ENCODE results near the gene PPP2R1B.
"Not testable (repeated sequence)": the region's sequence is repeated elsewhere in the genome, so short reads cannot be mapped to it uniquely, and the experiment has no call there.

PPP2R1B gene

GRCh38 chr11:111726301-111726713 is 39.9 kb downstream of the PPP2R1B start:
- no peak for DNase-seq (ENCODE audit: low read depth, low spot score)

- DNase-seq (ENCODE audit: low read depth, low spot score): no peak
Observed at GRCh38 chr11:111725621-111726020, 40.6 kb downstream of the PPP2R1B start.

DNA sequence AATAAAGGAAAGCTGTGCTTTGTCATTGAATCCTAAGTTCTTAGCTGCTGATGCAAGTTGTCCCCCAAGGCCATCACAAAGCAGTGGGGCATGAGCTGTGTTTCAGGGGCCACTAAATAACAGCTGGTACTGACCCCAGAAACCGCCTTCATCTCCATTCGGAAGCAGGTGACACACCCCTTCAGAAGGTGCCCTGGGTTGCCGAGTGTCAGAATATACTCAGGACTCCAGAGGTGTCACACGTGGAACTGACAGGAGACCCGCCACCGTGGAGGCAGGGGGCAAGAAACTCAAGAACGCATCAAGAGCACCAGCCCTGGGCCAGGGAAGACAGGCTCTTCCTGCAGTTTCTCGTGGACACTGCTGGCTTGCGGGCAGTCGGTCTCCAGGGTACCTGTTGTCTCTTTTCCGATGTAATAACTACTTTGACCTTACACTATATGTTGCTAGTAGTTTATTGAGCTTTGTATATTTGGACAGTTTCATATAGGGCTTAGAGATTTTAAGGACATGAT is 41.5 kb downstream of the PPP2R1B start:
- DNase-seq (ENCODE audit: low read depth, low spot score): no peak

DNA sequence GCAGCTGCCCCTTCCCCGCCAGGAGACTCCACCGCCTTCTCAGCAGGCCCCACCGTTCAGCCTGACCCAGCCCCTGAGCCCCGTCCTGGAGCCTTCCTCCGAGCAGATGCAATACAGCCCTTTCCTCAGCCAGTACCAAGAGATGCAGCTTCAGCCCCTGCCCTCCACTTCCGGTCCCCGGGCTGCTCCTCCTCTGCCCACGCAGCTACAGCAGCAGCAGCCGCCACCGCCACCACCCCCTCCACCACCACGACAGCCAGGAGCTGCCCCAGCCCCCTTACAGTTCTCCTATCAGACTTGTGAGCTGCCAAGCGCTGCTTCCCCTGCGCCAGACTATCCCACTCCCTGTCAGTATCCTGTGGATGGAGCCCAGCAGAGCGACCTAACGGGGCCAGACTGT is 42.6 kb downstream of the PPP2R1B start:
- DNase-seq (ENCODE audit: low read depth, low spot score): no peak

GRCh38 chr11:111722501-111722900 is 43.7 kb downstream of the PPP2R1B start:
- no peak for DNase-seq (ENCODE audit: low read depth, low spot score)

DNA sequence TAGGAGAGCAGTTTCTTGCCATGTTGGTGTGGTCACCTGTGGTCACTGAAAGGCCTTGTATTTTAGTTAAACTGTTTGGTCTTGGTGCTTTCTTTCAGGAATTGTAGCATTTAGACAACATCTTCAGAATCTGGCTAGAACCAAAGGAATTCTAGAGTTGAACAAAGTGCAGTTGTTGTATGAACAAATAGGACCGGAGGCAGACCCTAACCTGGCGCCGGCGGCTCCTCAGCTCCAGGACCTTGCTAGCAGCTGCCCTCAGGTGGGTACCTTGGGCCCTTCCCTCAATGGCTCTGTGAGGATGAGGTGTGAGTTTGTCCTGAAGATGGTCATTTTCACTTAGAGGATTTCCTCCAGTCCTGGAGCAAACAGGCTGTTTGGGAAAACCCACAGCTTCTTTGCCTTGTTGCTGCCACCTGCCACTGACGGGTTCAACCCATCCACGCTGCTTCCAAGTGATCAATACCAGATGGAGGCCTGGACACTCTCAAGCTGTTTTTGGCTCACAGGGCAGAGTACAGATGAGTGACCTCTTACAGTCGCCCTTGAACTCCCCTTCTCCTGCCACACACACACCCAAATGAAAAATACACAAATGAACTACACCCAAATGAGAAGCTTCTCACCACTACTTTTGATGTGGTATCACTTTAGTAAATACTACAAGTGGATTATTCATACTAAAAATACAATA is 45.2 kb downstream of the PPP2R1B start:
- no peak for DNase-seq (ENCODE audit: low read depth, low spot score)

DNA sequence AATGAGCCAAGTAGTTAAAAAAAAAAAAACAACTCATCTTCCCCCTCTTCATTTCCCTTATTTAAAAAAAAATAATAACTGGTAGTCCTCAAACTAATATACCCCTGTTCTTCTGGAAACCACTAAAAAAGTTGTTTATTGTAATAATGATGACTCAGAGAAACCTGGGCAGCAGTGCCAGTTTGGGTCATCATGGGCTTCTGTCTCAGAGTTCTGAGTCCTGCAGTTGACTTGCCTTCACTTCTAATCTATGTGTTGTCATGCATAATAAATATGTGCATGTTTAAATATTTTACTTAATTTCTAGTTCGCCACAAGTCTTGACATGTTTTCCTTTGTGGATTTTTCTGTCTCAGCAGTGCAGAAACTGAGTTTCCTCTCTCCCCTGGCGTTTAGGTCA is 46.8 kb downstream of the PPP2R1B start:
- no peak for DNase-seq (ENCODE audit: low read depth, low spot score)

GRCh38 chr11:111718859-111719258 is 47.3 kb downstream of the PPP2R1B start:
- DNase-seq (ENCODE audit: low read depth, low spot score): no peak

DNA sequence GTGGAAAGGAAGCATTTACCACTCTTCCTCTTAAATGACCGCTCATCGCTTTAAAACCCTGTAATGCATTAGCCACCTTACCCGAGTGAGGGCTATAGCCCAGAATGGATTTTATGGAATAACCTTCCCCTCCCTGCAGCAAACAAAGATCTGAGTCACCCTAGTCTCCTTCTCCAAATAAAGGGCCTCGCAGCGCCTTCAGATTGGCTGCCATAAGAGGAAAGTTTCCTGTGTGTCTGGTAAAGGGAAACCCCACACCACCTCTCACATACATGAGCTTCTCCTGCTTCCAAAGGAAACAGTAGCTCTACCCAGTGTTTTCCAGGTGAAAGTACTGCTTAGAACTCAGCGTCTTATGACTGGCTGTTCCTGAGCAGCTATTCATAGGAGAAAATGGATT is 47.8 kb downstream of the PPP2R1B start:
- no peak for DNase-seq (ENCODE audit: low read depth, low spot score)

DNA sequence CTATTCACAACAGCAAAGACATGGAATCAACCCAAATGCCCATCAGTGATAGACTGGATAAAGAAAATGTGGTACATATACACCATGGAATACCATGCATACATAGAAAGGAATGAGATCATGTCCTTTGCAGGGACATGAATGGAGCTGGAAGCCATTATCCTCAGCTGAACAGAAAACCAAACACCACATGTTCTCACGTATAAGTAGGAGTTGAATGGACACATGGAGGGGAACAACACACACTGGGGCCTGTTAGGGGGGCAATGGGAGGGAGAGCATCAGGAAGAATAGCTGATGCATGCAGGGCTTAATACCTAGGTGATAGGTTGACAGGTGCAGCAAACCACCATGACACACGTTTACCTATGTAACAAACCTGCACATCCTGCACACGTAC is 48.5 kb downstream of the PPP2R1B start:
- DNase-seq (ENCODE audit: low read depth, low spot score): not testable (repeated sequence)

DNA sequence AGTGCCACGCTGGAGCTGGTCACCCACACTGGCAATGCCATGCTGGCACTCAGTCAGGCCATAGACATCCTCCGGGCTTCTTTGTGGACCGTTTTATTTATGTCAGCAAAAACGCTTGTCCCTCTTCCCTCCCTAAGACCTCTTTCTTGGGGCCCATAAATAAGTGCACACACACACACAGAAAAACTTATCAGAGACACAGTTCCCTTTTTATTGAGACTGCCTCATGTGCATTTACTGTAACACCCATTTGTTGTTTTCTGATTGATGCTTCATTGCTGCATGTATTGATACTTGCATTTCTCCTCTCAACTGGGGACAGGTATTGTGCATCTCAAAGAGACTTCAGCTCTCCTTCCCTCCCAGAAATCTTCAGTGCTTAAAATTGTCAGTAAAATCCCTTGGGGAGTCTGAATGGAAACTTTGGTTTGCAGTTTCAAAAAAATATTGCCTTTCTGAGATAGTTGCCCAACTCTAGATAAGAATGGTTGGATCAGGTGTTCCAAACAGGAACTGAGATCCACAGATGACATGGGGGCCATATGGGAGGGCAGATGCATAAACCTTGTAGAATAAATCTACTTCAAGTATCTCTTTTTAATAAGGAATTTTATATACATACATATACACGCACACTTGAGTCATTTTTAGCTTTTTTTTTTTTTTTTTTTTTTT is 50.9 kb downstream of the PPP2R1B start:
- no peak for DNase-seq (ENCODE audit: low read depth, low spot score)

GRCh38 chr11:111714522-111714921 is 51.7 kb downstream of the PPP2R1B start:
- DNase-seq (ENCODE audit: low read depth, low spot score): no peak

DNA sequence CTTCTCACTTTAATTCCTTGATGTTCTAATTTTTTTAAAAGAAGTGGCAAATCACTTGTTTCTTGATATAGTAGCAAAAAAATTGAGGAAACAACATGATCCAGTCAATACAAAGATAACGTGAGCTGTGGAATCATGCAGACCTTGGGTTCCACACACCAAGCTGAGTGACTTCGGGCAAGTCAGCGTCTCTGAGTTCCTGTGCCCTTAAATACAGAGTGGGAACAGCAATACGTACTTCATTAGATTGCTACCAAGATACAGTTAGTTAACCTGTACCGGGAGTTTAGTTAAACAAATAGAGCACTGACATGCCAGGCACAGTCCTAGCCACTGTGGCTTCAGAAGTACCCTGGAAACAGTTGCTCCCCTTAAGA is 58.5 kb downstream of the PPP2R1B start:
- no peak for DNase-seq (ENCODE audit: low read depth, low spot score)

DNA sequence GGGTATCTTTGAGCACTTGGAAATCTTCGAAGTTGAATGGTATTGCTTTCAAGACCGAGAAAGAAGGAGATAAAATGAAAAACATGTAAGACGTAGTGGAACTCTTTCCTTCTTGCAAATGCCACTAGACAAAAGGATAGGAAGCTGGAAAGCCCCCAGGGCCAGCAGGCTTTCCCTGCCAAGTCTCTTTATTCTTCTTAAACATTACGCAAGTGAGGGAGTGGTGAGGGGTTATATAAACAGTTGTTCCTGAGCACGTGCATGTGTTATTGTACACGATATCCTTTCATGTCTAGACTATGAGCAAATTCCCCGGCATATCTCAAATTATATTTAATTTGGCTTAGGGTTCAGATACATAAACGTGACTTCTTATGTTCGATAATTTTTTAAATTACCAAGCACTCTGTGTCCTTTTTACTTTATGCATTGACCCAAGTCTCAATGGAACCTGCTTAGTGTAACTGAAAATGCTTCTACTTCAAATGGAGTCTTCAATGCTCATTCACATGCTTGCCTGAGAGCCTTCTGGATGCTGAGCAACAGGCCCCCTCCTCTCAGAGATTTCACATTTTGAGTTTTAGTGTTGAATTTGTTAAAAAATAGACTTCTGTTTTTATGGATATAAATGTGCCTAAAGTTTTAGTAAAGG is 59.0 kb downstream of the PPP2R1B start:
- DNase-seq (ENCODE audit: low read depth, low spot score): no peak

- DNase-seq (ENCODE audit: low read depth, low spot score): no peak
Observed at GRCh38 chr11:111703576-111703975, 62.6 kb downstream of the PPP2R1B start.

GRCh38 chr11:111702623-111703022 is 63.6 kb downstream of the PPP2R1B start:
- DNase-seq (ENCODE audit: low read depth, low spot score): no peak

- DNase-seq (ENCODE audit: low read depth, low spot score): no peak
Observed at GRCh38 chr11:111700162-111700561, 66.0 kb downstream of the PPP2R1B start.

DNA sequence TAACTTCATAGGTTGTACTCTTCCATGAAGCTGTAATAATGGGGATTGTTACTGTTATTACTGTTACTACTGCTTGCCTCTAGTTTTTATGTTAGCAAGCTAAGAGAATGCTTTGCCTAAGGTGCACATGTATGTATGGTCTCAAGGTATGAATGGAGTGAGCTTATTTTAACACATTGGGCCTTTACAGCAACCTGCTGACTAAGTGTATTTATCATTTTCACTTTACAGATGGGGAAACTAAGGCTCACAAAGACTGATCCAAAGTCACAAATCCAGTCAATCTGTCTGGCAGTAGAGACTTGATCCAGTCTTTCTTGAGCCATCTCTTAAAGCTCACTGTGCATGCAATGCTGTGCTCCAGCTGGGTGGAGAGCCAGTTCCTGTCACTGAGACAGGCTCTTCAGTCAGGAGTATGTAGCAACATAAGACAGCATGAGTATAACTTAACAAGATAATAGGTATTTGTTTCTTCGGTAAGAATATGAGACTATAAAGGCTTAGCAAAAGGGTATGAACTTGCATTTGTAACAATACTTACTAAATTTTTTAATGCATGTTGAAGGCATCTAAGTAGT is 66.5 kb downstream of the PPP2R1B start:
- DNase-seq (ENCODE audit: low read depth, low spot score): no peak

DNA sequence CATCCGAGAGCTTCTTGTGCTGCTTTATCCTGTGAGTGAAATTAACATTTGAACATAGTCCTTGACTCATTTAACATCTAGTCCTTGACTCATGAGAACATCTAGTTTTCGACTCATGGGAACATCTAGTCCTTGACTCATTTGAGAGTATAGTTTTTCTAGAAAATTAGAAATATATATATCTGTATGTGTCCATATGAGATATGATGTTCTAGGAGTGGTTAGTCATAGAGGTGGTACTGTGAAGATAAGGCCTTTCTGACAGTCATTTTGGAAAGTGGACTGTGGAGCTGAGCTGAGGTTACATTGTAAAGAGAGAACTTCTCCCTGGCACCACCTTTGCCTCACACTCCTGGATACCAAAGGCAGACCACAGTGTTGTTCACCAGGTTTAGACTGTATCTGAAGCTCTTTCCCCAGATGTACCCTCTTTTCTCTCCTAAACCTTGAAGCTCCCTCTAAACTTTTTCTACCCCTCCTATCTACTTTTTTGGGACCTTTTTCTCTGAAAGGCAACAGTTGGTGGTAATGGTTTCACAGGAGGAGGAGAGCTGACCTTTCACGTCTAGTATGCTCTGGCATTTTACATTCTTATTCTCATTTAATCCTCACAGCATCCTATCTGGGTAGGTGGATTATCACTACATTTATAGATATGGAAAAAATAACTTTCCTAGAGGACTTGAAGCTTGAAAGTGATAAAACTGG is 67.2 kb downstream of the PPP2R1B start:
- no peak for DNase-seq (ENCODE audit: low read depth, low spot score)

DNA sequence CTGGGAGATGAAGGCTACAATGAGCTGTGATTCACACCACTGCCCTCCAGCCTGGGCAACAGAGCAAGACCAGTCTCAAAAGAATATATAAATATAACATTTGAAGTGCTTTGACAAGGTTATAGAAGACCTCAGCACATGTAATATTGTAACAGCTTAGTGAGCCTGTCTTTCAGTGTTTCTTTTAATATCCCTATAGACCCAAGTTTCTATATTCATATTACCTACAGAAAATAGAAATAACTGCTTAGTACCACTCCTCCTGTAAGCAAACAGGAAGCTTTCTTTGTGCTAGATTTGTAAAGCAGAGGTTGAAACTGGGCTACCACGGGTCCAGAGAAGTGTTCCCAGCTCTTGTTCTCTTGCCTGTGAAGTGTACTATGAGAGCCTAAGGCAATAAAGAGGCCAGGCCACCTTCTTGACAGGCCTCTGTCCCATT is 68.2 kb downstream of the PPP2R1B start:
- no peak for DNase-seq (ENCODE audit: low read depth, low spot score)

DNA sequence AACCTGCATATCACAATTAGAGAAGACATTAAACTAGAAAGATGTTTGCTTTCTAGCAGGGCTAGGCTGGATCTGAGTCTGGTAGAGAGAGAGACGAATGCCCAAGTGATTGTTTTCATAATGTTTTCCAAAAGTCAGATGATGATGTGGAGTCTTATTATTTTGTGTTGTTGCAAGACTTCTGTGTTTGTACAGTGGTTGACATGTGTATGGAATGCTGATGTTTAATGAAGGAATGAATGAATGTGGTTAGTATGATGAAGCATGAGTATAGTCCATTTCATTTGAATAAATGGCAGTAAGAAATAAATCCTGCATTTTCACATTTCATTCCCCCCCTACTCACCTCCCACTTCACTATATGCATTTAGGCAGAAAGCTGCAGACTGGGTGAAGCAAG is 69.6 kb downstream of the PPP2R1B start:
- DNase-seq (ENCODE audit: low read depth, low spot score): no peak

DNA sequence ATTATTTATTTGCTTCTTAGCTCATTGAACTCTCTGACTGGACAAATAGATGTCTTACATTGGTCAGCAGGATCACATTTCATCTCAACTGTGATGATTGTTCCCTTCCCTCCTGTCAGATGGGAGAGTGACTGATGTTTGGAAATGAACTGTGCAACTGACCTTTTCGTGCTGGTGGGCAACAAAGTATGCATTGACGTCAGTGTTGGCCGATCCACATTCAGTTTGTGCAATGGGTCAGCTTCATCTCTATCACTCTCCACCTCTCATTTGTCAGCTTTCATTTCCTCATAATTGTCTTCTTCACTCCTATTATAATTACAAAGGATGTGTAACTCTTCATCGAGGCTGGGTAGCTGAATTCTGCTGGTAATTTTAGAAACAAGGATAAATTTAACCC is 71.3 kb downstream of the PPP2R1B start:
- DNase-seq (ENCODE audit: low read depth, low spot score): no peak
